HCT116 (cell line): ENCODE data around the gene USP50. TPM values are rescaled to one million over a fixed set of nuclear protein-coding genes. Genes with fewer than 3 reads are reported as not detected.

Source experiments
- ATAC-seq: fragments of 200-7000 bp; cut with Tn5 transposase; 2 replicates; pipeline ENCODE4 v1.9.1; 2020; ENCODE audit warnings: mild to moderate bottlenecking, moderate library complexity
- BruUV-seq: library from RNA; stranded (reverse); fragments of 400-500 nt; replicated peaks from 2 replicates; lab custom pipeline; 2021; lab: Mats Ljungman, UMichigan
- CTCF ChIA-PET: fragments of 300-600 bp; sonication (Branson Sonifier 250); formaldehyde crosslinking; loops from one replicate; lab custom pipeline; 2021; ENCODE audit warnings: antibody characterized with exemption; lab: Charles Lee
- POLR2A ChIA-PET: fragments of 300-600, 350-600 bp; sonication (Branson Sonifier 250); formaldehyde crosslinking; loops from one replicate; lab custom pipeline; 2021; ENCODE audit warnings: antibody characterized with exemption; lab: Charles Lee
- RAD21 ChIA-PET, 2 experiments: fragments of 300-600 bp; sonication (Branson Sonifier 250); formaldehyde crosslinking; loops; one replicate each; lab custom pipeline; 2023; ENCODE audit warnings: low total read pairs in 2 of 2; ENCODE audit not compliant: uncharacterized antibody in 2 of 2, unreplicated experiment in 2 of 2, low non-redundant PET in 1 of 2; lab: Charles Lee
- DNase-seq: peaks from one replicate; pipeline ENCODE4 v3.0.0-alpha.2; 2010; ENCODE audit warnings: low read depth, low spot score
- H2AFZ ChIP-seq: fragments of 200-600 bp; shearing (Covaris generic), sonication (generic); 2 replicates; pipeline ENCODE4 v1.6.1; 2017; ENCODE audit warnings: low read depth, mixed run types, mixed read lengths, antibody characterized with exemption, low read length; ENCODE audit not compliant: poor library complexity, severe bottlenecking
- H3K27ac ChIP-seq: 2 replicates; pipeline ENCODE4 v1.5.1; 2012; ENCODE audit warnings: low read depth, low read length
- H3K27me3 ChIP-seq: fragments of 200-600 bp; sonication (generic); 2 replicates; pipeline ENCODE4 v1.6.1; 2016; ENCODE audit warnings: mixed run types, low read length, mixed read lengths; ENCODE audit not compliant: insufficient read depth
- H3K36me3 ChIP-seq, 2 experiments: fragments of 200-500 bp in 1 of 2; fragments of 200-600 bp in 1 of 2; sonication (Bioruptor generic) in 1 of 2; sonication (generic) in 1 of 2; 2 replicates each; pipeline versions ENCODE4 v1.5.1 to v1.6.1; 2014 to 2016; ENCODE audit warnings: low read length in 2 of 2, inconsistent platforms in 1 of 2, mixed read lengths in 1 of 2, mixed run types in 1 of 2; ENCODE audit not compliant: insufficient read depth in 2 of 2, control insufficient read depth in 1 of 2
- H3K4me1 ChIP-seq, 2 experiments: fragments of 200-600 bp in 1 of 2; sonication (generic) in 1 of 2; 2 replicates each; pipeline versions ENCODE4 v1.5.1 to v1.6.1; 2012 to 2017; ENCODE audit warnings: low read length in 2 of 2, inconsistent platforms in 1 of 2, mild to moderate bottlenecking in 1 of 2, mixed read lengths in 1 of 2, mixed run types in 1 of 2, moderate library complexity in 1 of 2; ENCODE audit not compliant: insufficient read depth in 2 of 2, control insufficient read depth in 1 of 2
- H3K4me2 ChIP-seq: fragments of 200-600 bp; sonication (generic); 2 replicates; pipeline ENCODE4 v1.6.1; 2017; ENCODE audit warnings: mixed run types, low read length, mixed read lengths
- H3K4me3 ChIP-seq, 2 experiments: fragments of 200-600 bp in 1 of 2; sonication (generic) in 1 of 2; replicated peaks in 1 of 2; 2 replicates each; pipeline ENCODE4 v1.5.1; 2011 to 2016; ENCODE audit warnings: low read length in 2 of 2, control low read depth in 1 of 2, low read depth in 1 of 2, mild to moderate bottlenecking in 1 of 2, mixed read lengths in 1 of 2, mixed run types in 1 of 2
- H3K79me2 ChIP-seq: fragments of 200-600 bp; sonication (generic); 2 replicates; pipeline ENCODE4 v1.6.1; 2017; ENCODE audit warnings: mild to moderate bottlenecking, mixed run types, low read length, moderate library complexity, mixed read lengths; ENCODE audit not compliant: insufficient read depth
- H3K9ac ChIP-seq: fragments of 200-600 bp; sonication (generic); 2 replicates; pipeline ENCODE4 v1.6.1; 2016; ENCODE audit warnings: low read length, mixed read lengths
- H3K9me2 ChIP-seq: fragments of 200-600 bp; sonication (generic), shearing (Covaris generic); 2 replicates; pipeline ENCODE4 v1.6.1; 2017; ENCODE audit warnings: mixed run types, mild to moderate bottlenecking, moderate library complexity; ENCODE audit not compliant: insufficient read depth
- H3K9me3 ChIP-seq, 2 experiments: fragments of 200-500 bp in 1 of 2; fragments of 200-600 bp in 1 of 2; sonication (Bioruptor generic) in 1 of 2; sonication (generic) in 1 of 2; 2 replicates each; pipeline ENCODE4 v1.6.1; 2014 to 2017; ENCODE audit warnings: low read length in 2 of 2, mixed read lengths in 2 of 2, inconsistent platforms in 1 of 2, low read depth in 1 of 2, mild to moderate bottlenecking in 1 of 2, mixed run types in 1 of 2, moderate library complexity in 1 of 2; ENCODE audit not compliant: control insufficient read depth in 1 of 2, insufficient read depth in 1 of 2
- H4K20me1 ChIP-seq: fragments of 200-600 bp; sonication (generic), shearing (Covaris generic); 2 replicates; pipeline ENCODE4 v1.6.1; 2017; ENCODE audit warnings: mixed run types, mild to moderate bottlenecking, moderate library complexity; ENCODE audit not compliant: insufficient read depth
- ATF3 ChIP-seq: IDR thresholded peaks from 2 replicates; pipeline ENCODE4 v1.6.1; 2012
- CTCF ChIP-seq, 3 experiments: fragments of 200-600 bp in 1 of 3; sonication (generic) in 1 of 3; IDR thresholded peaks in 2 of 3; conservative IDR thresholded peaks in 1 of 3; 2 replicates each; pipeline ENCODE4 v1.5.1; 2012 to 2017; ENCODE audit warnings: low read depth in 2 of 3, low read length in 2 of 3, antibody characterized with exemption in 1 of 3, borderline replicate concordance in 1 of 3, control low read depth in 1 of 3, mild to moderate bottlenecking in 1 of 3, mixed read lengths in 1 of 3, mixed run types in 1 of 3, moderate library complexity in 1 of 3; ENCODE audit not compliant: insufficient read depth in 1 of 3
- EGR1 ChIP-seq: IDR thresholded peaks from 2 replicates; pipeline ENCODE4 v1.6.1; 2012; ENCODE audit warnings: low read depth
- EZH2phosphoT487 ChIP-seq: fragments of 200-600 bp; IDR thresholded peaks from 2 replicates; pipeline ENCODE4 v1.6.1; 2018; ENCODE audit warnings: antibody characterized with exemption, borderline replicate concordance
- FOSL1 ChIP-seq: IDR thresholded peaks from 2 replicates; pipeline ENCODE4 v1.6.1; 2012; ENCODE audit warnings: low read depth
- JUND ChIP-seq: IDR thresholded peaks from 2 replicates; pipeline ENCODE4 v1.6.1; 2012
- MAX ChIP-seq: IDR thresholded peaks from 2 replicates; pipeline ENCODE4 v1.6.1; 2012
- POLR2AphosphoS5 ChIP-seq: IDR thresholded peaks from 2 replicates; pipeline ENCODE4 v1.6.1; 2011; ENCODE audit warnings: mild to moderate bottlenecking, low read depth, low read length, moderate library complexity
- REST ChIP-seq: IDR thresholded peaks from 2 replicates; pipeline ENCODE4 v1.6.1; 2012; ENCODE audit warnings: low read depth
- SIN3A ChIP-seq: IDR thresholded peaks from 2 replicates; pipeline ENCODE4 v1.6.1; 2012; ENCODE audit warnings: low read depth
- SP1 ChIP-seq: IDR thresholded peaks from 2 replicates; pipeline ENCODE4 v1.6.1; 2012; ENCODE audit warnings: low read depth
- SRF ChIP-seq: IDR thresholded peaks from 2 replicates; pipeline ENCODE4 v1.6.1; 2012; ENCODE audit warnings: low read depth
- TCF7L2 ChIP-seq: IDR thresholded peaks from 2 replicates; pipeline ENCODE4 v1.7.0; 2011; ENCODE audit warnings: borderline replicate concordance, inconsistent platforms; ENCODE audit not compliant: insufficient read depth, insufficient read length; ENCODE audit errors: extremely low read depth
- YY1 ChIP-seq: IDR thresholded peaks from 2 replicates; pipeline ENCODE4 v1.6.1; 2011; ENCODE audit warnings: low read length, low read depth, moderate library complexity, mild to moderate bottlenecking; ENCODE audit not compliant: insufficient replicate concordance; ENCODE audit errors: extremely low read depth
- ZFX ChIP-seq: fragments of 450-650 bp; IDR thresholded peaks from 2 replicates; pipeline ENCODE4 v1.6.1; 2017
- ZNF274 ChIP-seq: fragments of 200-500 bp; sonication (Bioruptor generic); IDR thresholded peaks from 2 replicates; pipeline ENCODE4 v1.6.1; 2014; ENCODE audit warnings: mild to moderate bottlenecking, low read depth, low read length, inconsistent platforms
- intact Hi-C: fragments of 100-400 bp; cut with micrococcal nuclease; formaldehyde crosslinking; loops from 2 replicates; pipeline ENCODE4 v1.10.0; 2022
- total RNA-seq: library from RNA; stranded (reverse); gene quantifications from one replicate; pipeline ENCODE4 v1.2.1, GENCODE V29; 2021; ENCODE audit not compliant: unreplicated experiment

Gene USP50
- total RNA-seq, 1 experiment from 2014 or later = not detected

GRCh38 chr15:50463423-50464358 is 82.8 kb downstream of the USP50 start:
- DNase-seq (no peak), ATAC-seq (no peak)
- TF ChIP-seq TCF7L2 (no peak), CTCF (IDR thresholded peaks at IDR 0.05 in 2 of 3, conservative IDR thresholded peaks at IDR 0.05 in 1 of 3; ENCODE audit: borderline replicate concordance in 1 of 3, insufficient read depth in 1 of 3, low read depth in 2 of 3, low read length in 2 of 3) (no peak), SP1 (no peak), EGR1 (no peak), FOSL1 (no peak), SRF (no peak), ZNF274 (no peak), ATF3 (no peak), POLR2AphosphoS5 (no peak), REST (no peak), SIN3A (no peak), YY1 (no peak), MAX (no peak), EZH2phosphoT487 (no peak), JUND (no peak), ZFX (no peak)
- Histone ChIP-seq H3K36me3 (peaks cover 7 to 19% of the 10 kb centered on the region in 2 experiments; a peak in 3 of 4 replicates), H3K4me2 (no peak overlapping the region), H3K9ac (no peak overlapping the region), H3K79me2 (peaks cover 3% of the 10 kb centered on the region), H3K4me1 (peaks cover 4 to 5% of the 10 kb centered on the region in 2 experiments; a peak in 3 of 4 replicates), H3K9me3 (no peaks in the 10 kb centered on the region), H3K9me2 (no peaks in the 10 kb centered on the region), H3K4me3 (no peak overlapping the region), H2AFZ (no peak overlapping the region), H4K20me1 (no peaks in the 10 kb centered on the region), H3K27ac (no peak overlapping the region), H3K27me3 (no peaks in the 10 kb centered on the region)
- ChIA-PET POLR2A (no interaction called here), CTCF (no interaction called here), RAD21 (no interaction called here)
- no TSS peak for BruUV-seq
- intact Hi-C loops = no loop called here
